ENCODE results near the gene FYN. TPM values are rescaled to one million over a fixed set of nuclear protein-coding genes. Genes with fewer than 3 reads are reported as not detected.
"Not testable (repeated sequence)": the region's sequence is repeated elsewhere in the genome, so short reads cannot be mapped to it uniquely, and the experiment has no call there.

FYN gene
- total RNA-seq, 1 donor from 2014 or later: 121 TPM

DNA sequence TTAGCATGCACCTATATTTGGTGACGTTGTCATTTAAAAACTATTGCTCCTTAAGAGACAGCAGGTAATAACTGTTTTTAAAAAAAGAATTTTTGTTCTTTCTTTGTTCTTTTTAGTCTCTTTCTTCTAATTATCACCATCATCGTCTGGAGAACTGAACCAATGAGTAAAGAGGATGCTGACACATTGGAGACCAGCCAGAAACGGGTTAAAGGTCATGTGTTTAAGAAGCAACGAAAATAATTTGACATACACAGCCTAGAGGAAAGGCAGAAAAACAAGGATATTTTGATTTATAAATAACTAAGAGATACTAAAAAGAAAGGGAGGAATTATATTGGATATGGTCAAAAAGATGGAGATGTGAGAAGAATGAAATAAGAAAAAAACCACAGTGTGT lies 19.2 kb upstream of the FYN start:
- H3K27ac Mint-ChIP-seq (ENCODE audit: unreplicated experiment): no peak overlapping the region
- DNase-seq (ENCODE audit: extremely low spot score, unreplicated experiment): no peak
- TF ChIP-seq CTCF (IDR thresholded peaks at IDR 0.05): no peak
- no peaks in the 10 kb centered on the region for H3K36me3 Mint-ChIP-seq (ENCODE audit: unreplicated experiment)
- peaks cover 19% of the 10 kb centered on the region for H3K4me1 Mint-ChIP-seq (ENCODE audit: unreplicated experiment)
- H3K9me3 Mint-ChIP-seq (ENCODE audit: unreplicated experiment): no peaks in the 10 kb centered on the region
- H3K27me3 Mint-ChIP-seq (ENCODE audit: unreplicated experiment): no peaks in the 10 kb centered on the region
- no peak overlapping the region for H3K4me3 Mint-ChIP-seq (ENCODE audit: unreplicated experiment)

- DNase-seq (ENCODE audit: extremely low spot score, unreplicated experiment): no peak
- H3K9me3 Mint-ChIP-seq (ENCODE audit: unreplicated experiment): peaks cover 5% of the 10 kb centered on the region
- H3K4me3 Mint-ChIP-seq (ENCODE audit: unreplicated experiment): no peak overlapping the region
- no peaks in the 10 kb centered on the region for H3K36me3 Mint-ChIP-seq (ENCODE audit: unreplicated experiment)
- H3K4me1 Mint-ChIP-seq (ENCODE audit: unreplicated experiment): peaks cover 19% of the 10 kb centered on the region
- no peak overlapping the region for H3K27ac Mint-ChIP-seq (ENCODE audit: unreplicated experiment)
- no peak for TF ChIP-seq CTCF (IDR thresholded peaks at IDR 0.05)
- no peaks in the 10 kb centered on the region for H3K27me3 Mint-ChIP-seq (ENCODE audit: unreplicated experiment)
Observed at GRCh38 chr6:111890988-111891387, 17.7 kb upstream of the FYN start.

- peaks cover 11% of the 10 kb centered on the region for H3K9me3 Mint-ChIP-seq (ENCODE audit: unreplicated experiment)
- H3K36me3 Mint-ChIP-seq (ENCODE audit: unreplicated experiment): peaks cover 3% of the 10 kb centered on the region
- TF ChIP-seq CTCF (IDR thresholded peaks at IDR 0.05): no peak
- peak overlapping the region; percentile 63 for H3K4me3 Mint-ChIP-seq (ENCODE audit: unreplicated experiment)
- peaks cover 14% of the 10 kb centered on the region for H3K4me1 Mint-ChIP-seq (ENCODE audit: unreplicated experiment)
- no peaks in the 10 kb centered on the region for H3K27me3 Mint-ChIP-seq (ENCODE audit: unreplicated experiment)
- no peak for DNase-seq (ENCODE audit: extremely low spot score, unreplicated experiment)
- H3K27ac Mint-ChIP-seq (ENCODE audit: unreplicated experiment): peak overlapping the region; percentile 36
Observed at GRCh38 chr6:111888928-111889695, 15.9 kb upstream of the FYN start.

GRCh38 chr6:111886793-111887192 lies 13.5 kb upstream of the FYN start:
- not testable (repeated sequence) for H3K27me3 Mint-ChIP-seq (ENCODE audit: unreplicated experiment); H3K27ac Mint-ChIP-seq (ENCODE audit: unreplicated experiment); DNase-seq (ENCODE audit: extremely low spot score, unreplicated experiment); H3K36me3 Mint-ChIP-seq (ENCODE audit: unreplicated experiment); H3K4me3 Mint-ChIP-seq (ENCODE audit: unreplicated experiment)
- H3K9me3 Mint-ChIP-seq (ENCODE audit: unreplicated experiment): peaks cover 11% of the 10 kb centered on the region
- H3K4me1 Mint-ChIP-seq (ENCODE audit: unreplicated experiment): peaks cover 13% of the 10 kb centered on the region

DNA sequence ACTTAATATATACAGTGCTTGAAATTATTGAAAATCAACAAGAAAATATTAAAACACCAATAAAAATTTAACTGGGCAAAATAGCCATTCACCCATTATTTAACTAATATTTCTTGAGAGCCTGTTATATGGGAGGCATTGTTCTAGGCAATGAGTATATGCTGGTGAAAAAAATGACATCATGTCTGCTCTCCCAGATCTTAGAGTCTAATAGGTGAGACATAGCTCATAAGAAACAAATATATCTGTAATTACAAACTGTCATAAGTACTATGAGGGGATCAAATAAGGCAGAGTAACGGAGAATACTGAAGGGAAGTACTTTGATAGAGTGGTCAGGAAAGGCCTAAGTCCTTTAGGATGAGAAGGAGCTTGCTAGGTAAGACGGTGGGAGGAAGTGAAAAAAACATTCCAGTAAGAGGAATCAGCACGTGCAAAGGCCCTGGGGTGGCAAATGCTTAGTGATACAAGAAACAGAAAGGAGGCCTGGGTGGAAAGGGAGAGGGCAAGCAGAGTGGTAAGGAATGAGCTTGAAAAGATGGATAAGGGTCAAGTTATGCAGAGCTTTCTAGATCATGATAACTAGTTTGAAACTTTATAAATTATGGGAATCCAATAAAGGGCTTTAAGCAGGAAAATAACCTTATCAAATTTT lies 12.2 kb upstream of the FYN start:
- Mint-ChIP-seq H3K9me3 (ENCODE audit: unreplicated experiment) (peaks cover 11% of the 10 kb centered on the region), H3K4me3 (ENCODE audit: unreplicated experiment) (no peak overlapping the region), H3K36me3 (ENCODE audit: unreplicated experiment) (peaks cover 3% of the 10 kb centered on the region), H3K27me3 (ENCODE audit: unreplicated experiment) (no peaks in the 10 kb centered on the region), H3K27ac (ENCODE audit: unreplicated experiment) (no peak overlapping the region), H3K4me1 (ENCODE audit: unreplicated experiment) (peaks cover 15% of the 10 kb centered on the region)
- no peak for TF ChIP-seq CTCF (IDR thresholded peaks at IDR 0.05)
- DNase-seq (ENCODE audit: extremely low spot score, unreplicated experiment): no peak
